Measurements from ENCODE around the gene ZNF518B. TPM values are rescaled to one million over a fixed set of nuclear protein-coding genes. Genes with fewer than 3 reads are reported as not detected.
"Not testable (repeated sequence)": the region's sequence is repeated elsewhere in the genome, so short reads cannot be mapped to it uniquely, and the experiment has no call there.

The ZNF518B gene
- total and polyA plus RNA-seq, 9 of the 15 experiments (the other 6 are each of a cell fraction or from before 2014, with no cell fraction given), result 13.1 to 48.9 (median 37.5) TPM

GRCh38 chr4:10437735-10438134 is 19.5 kb downstream of the ZNF518B start:
- Histone ChIP-seq H3K9ac (ENCODE audit: insufficient read depth in 1 of 2, low read depth in 2 of 2, low read length in 2 of 2) (no peak overlapping the region), H3K36me3 (ENCODE audit: control insufficient read depth, insufficient read depth, low read length) (peaks cover 3% of the 10 kb centered on the region; the same call in 1 of the 3 replicates), H3K27ac (ENCODE audit: extremely low read depth, low read depth, low read length) (no peak overlapping the region), H3K4me3 (no peak overlapping the region), H3K4me2 (ENCODE audit: insufficient read depth, low read length) (no peak overlapping the region), H3K9me1 (ENCODE audit: control insufficient read depth, insufficient read depth, low read length) (no peaks in the 10 kb centered on the region), H3K9me3 (replicated peaks; ENCODE audit: control insufficient read depth, insufficient read depth, low read depth, low read length) (no peaks in the 10 kb centered on the region), H3K4me1 (replicated peaks in 1 of 2; ENCODE audit: control insufficient read depth in 2 of 2, insufficient read depth in 2 of 2, low read length in 2 of 2) (no peaks in the 10 kb centered on the region), H4K20me1 (replicated peaks; ENCODE audit: control insufficient read depth, insufficient read depth, low read length) (no peaks in the 10 kb centered on the region), H2AFZ (ENCODE audit: low read depth, low read length) (no peak overlapping the region), H3K79me2 (ENCODE audit: control insufficient read depth, insufficient read depth, low read length) (no peaks in the 10 kb centered on the region), H3K27me3 (ENCODE audit: control insufficient read depth in 2 of 2, insufficient read depth in 2 of 2, low read length in 2 of 2) (no peaks in the 10 kb centered on the region)
- ATAC-seq (no peak), DNase-seq (ENCODE audit: extremely low read depth in 1 of 4, low spot score in 3 of 4) (no peak), FAIRE-seq (no peak)
- ChIA-PET POLR2A (interaction anchor here (1.1 kb wide), 1 partner anchor 273 kb away, joined by 3 read pairs; no protein-coding TSS in a partner anchor), CTCF (ENCODE audit: low intra/inter-chr PET ratio) (no interaction called here)
- intact Hi-C loops (cut with micrococcal nuclease) (no loop called here), in situ Hi-C loops (cut with MboI) (no loop called here)
- 44% methylated on average over 1 of the region's 1 CpG for WGBS (ENCODE audit: insufficient coverage, low coverage, missing lambda C conversion rate)
- BruUV-seq (replicated peaks), result no TSS peak
- TF ChIP-seq NR2C2 (CRISPR knock-in tag; IDR thresholded peaks at IDR 0.05) (no peak), NR2C2 (tag; IDR thresholded peaks at IDR 0.05) (no peak), ZKSCAN8 (CRISPR knock-in tag; IDR thresholded peaks at IDR 0.05) (no peak)

- DNase-seq (ENCODE audit: extremely low read depth in 1 of 4, low spot score in 3 of 4); FAIRE-seq; intact Hi-C loops (cut with micrococcal nuclease); H3K27me3 ChIP-seq (ENCODE audit: control insufficient read depth in 2 of 2, insufficient read depth in 2 of 2, low read length in 2 of 2); H3K9me1 ChIP-seq (ENCODE audit: control insufficient read depth, insufficient read depth, low read length); H3K9me3 ChIP-seq (replicated peaks; ENCODE audit: control insufficient read depth, insufficient read depth, low read depth, low read length); H4K20me1 ChIP-seq (replicated peaks; ENCODE audit: control insufficient read depth, insufficient read depth, low read length); H3K36me3 ChIP-seq (ENCODE audit: control insufficient read depth, insufficient read depth, low read length); H3K4me3 ChIP-seq; H2AFZ ChIP-seq (ENCODE audit: low read depth, low read length); H3K79me2 ChIP-seq (ENCODE audit: control insufficient read depth, insufficient read depth, low read length); POLR2A ChIA-PET; in situ Hi-C loops (cut with MboI); H3K27ac ChIP-seq (ENCODE audit: extremely low read depth, low read depth, low read length); H3K4me2 ChIP-seq (ENCODE audit: insufficient read depth, low read length); ATAC-seq; H3K9ac ChIP-seq (ENCODE audit: insufficient read depth in 1 of 2, low read depth in 2 of 2, low read length in 2 of 2); CTCF ChIA-PET (ENCODE audit: low intra/inter-chr PET ratio); H3K4me1 ChIP-seq (replicated peaks in 1 of 2; ENCODE audit: control insufficient read depth in 2 of 2, insufficient read depth in 2 of 2, low read length in 2 of 2); BruUV-seq (replicated peaks): not testable (repeated sequence)
- 30% methylated on average over 6 of the region's 8 CpGs for WGBS (ENCODE audit: insufficient coverage, low coverage, missing lambda C conversion rate)
Observed at GRCh38 chr4:10427680-10428079, 29.5 kb downstream of the ZNF518B start.

Data from K562 (cell line).